Activated naive CD8-positive, alpha-beta T cell treated with anti-CD3 and anti-CD28 coated beads, Interleukin-2, amount 50 U/mL, for 16 hours (primary cell): ENCODE data around the gene PTCHD1.

Source experiments
- DNase-seq: peaks from one replicate; pipeline ENCODE4 v3.0.0-alpha.2; 2020; ENCODE audit warnings: low read depth, low spot score

The PTCHD1 gene

DNA sequence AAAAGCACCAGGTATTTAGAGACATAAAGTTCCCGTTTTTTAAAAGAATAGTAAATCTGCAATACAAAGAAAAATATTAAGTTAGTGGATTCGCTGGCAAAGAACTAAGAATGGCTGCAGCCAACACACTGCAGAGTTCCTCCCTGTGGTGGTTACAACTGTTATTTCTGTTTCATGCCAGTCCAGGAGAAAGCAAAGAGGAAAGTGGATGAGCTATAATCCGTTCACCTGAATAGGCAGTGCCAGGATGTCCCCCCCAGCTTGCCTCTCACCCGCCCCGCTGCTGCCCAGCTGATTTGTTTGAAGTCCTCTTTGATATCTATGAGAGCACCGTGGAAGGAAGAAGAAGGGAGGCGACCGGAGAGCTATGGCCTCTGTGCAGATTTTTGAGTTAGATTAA lies 63.9 kb downstream of the PTCHD1 start:
- DNase-seq = no peak

- no peak for DNase-seq
Observed at GRCh38 chrX:23403849-23404248, 69.2 kb downstream of the PTCHD1 start.

DNA sequence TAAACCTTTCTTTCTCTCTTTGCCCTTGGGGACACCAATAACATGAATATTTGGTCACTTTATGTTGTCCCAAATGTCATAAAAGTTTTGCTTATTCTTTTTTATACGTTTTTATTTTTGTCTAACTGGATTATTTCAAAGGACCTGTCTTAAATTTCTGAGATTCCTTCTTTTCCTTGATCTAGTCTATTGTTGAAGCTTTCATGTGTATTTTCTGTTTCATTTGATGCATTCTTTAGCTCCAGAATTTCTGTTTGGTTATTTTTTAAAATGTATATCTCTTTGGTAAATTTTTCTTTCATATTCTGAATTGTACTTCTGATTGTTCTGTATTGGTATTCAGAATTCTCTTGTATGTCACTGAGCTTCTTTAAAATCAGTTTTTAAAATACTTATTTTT lies 88.3 kb downstream of the PTCHD1 start:
- DNase-seq = no peak

DNA sequence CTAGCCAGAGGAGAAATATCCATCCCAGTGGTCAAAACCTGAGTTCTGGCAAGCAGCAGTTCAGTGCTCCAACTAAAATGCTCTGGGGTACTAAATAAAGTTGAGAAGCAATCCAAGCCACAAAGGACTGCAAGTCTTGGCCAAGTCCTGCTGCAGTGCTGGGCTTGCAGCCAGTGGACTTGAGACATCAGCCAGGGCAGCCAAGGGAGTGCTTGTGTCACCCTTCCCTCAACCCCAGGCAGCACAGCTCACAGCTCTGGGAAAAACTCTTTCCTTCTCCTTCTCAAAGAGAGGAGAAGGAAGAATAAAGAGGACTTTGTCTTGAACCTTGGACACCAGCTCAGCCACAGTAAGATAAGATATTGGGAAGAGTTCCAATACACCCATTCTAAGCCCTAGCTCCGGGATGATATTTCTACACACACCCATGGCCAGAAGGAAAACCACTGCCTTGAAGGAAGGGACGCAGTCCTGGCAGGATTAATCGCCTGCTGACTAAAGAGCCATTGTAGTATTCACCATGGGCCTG lies 99.8 kb downstream of the PTCHD1 start:
- no peak for DNase-seq

DNA sequence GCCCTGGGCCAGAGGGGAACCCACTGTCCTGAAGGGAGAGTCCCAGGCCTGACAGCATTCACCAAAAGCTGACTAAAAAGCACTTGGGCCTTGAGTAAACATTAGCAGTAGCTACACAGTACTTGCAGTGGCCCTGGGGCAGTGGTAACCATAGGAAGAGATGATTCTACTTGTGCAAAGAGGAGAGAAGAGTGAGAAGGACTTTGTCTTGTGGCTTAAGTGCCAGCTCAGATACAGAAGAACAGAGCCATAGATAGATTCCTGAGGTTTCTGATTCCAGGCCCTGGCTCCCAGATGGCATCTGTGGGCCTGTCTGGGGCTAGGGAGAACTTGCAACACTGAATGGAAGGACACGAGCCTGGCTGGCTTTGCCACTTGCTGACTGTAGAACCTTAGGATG lies 100.5 kb downstream of the PTCHD1 start:
- DNase-seq = no peak

- no peak for DNase-seq
Observed at GRCh38 chrX:23435575-23435974, 100.9 kb downstream of the PTCHD1 start.

GRCh38 chrX:23436875-23437274 lies 102.2 kb downstream of the PTCHD1 start:
- no peak for DNase-seq

DNA sequence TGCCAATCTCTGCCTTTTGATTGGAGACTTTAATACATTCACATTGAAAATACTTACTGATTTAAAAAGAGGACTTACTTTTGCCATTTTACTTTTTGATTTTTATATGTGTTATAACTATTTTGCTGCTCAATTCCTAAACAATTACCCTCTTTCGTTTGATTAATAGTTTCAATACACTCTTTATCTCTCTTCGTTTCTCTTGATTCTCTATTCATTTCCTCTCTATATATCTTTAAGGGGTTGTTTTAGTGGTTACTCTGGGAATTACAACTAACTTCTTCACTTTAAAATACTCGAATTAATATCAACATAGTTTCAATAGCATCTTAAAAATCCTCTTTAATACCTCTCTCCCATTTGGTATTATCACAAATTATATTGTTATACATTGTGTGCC lies 116.6 kb downstream of the PTCHD1 start:
- DNase-seq = no peak
